VCaP (cell line): Measurements from ENCODE around the gene SPAG8.

Source experiments
- H3K27ac ChIP-seq: fragments of 450-650 bp; 2 replicates; pipeline ENCODE4 v1.5.1; 2017
- TF ChIP-seq, protein P1 (sequence below): fragments of 450-650 bp; conservative IDR thresholded peaks from 2 replicates; pipeline ENCODE4 v1.5.1; 2017; ENCODE audit warnings: mild to moderate bottlenecking, moderate library complexity

Gene SPAG8

DNA sequence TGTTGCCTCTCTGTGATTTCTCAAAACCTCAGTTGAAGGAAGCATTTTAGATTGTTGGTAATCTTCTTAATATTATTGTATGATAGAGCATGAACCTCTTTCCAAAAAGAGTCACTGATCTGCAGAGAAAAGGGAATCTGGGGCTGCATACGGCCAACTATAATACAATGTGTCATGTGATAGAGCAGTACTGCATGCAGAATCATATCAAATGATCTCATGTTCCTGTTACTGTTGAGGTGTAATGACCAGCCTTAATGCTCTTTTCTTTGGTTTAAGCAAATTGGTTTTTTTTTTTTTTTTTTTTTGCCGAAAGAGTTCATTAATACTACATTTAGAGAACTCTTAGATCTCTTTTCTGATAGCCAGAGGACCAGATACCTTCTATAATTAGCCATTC lies 45.1 kb downstream of the SPAG8 start:
- TF ChIP-seq, protein P1, sequence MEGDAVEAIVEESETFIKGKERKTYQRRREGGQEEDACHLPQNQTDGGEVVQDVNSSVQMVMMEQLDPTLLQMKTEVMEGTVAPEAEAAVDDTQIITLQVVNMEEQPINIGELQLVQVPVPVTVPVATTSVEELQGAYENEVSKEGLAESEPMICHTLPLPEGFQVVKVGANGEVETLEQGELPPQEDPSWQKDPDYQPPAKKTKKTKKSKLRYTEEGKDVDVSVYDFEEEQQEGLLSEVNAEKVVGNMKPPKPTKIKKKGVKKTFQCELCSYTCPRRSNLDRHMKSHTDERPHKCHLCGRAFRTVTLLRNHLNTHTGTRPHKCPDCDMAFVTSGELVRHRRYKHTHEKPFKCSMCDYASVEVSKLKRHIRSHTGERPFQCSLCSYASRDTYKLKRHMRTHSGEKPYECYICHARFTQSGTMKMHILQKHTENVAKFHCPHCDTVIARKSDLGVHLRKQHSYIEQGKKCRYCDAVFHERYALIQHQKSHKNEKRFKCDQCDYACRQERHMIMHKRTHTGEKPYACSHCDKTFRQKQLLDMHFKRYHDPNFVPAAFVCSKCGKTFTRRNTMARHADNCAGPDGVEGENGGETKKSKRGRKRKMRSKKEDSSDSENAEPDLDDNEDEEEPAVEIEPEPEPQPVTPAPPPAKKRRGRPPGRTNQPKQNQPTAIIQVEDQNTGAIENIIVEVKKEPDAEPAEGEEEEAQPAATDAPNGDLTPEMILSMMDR: no peak
- H3K27ac ChIP-seq: no peak overlapping the region

DNA sequence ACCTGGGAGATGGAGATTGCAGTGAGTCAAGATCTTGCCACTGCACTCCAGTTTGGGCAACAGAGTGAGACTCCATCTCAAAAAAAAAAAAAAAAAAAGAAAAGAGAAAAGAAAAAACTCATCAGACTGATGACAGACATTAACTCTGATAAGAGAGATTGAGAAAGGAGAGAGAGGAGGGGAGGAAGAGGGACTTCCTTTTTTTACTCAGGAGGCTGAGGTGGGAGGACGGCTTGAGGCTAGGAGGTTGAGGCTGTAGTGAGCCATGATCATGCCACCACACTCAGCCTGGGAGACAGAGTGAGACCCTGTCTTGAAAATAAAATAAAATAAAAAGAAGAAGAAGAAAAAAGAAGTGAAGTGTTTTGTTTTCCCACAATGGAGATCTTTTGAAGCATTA lies 48.3 kb downstream of the SPAG8 start:
- no peak overlapping the region for H3K27ac ChIP-seq

DNA sequence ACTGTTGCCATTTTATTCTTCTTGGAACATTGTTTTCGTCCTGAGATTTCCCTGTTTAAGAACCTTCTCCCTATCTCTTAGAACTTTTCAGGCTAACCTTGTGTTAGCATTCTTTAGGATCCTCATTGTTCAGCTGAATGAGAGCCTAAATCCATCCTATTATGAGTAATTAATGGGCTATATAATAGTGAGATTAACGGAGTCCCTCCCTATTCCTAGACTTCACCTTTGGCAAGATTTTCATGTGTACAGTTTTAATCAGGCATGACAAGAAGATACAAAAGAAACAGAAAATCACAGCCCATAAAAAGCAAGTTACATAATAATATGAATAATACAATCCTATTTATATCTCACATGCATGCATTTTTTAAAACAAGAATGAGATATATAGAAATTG lies 48.9 kb downstream of the SPAG8 start:
- H3K27ac ChIP-seq: no peak overlapping the region
- TF ChIP-seq, protein P1: no peak

More for the DNA sequence above, 48.3 kb downstream of the SPAG8 start:
- TF ChIP-seq, protein P1: no peak

DNA sequence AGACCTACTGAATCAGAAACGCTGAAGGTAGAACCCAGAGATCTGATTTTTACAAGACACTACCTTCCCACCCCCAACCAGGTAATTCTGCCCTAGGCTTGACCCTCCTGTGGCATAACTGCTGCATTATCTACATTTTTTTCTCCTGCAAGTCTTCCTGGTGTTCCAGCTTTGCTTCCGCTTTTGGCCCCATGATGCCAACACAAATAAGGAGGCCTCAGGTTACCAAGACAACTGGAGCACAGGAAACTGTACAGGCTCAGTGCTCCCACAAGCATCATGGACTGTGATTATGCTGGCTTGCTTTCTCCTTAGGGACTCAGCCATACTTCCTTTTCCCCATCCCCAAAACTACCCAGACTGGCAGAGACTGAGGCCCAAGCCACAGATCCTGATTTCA lies 51.4 kb downstream of the SPAG8 start:
- TF ChIP-seq, protein P1: no peak
- H3K27ac ChIP-seq: peak overlapping the region; percentile 94

DNA sequence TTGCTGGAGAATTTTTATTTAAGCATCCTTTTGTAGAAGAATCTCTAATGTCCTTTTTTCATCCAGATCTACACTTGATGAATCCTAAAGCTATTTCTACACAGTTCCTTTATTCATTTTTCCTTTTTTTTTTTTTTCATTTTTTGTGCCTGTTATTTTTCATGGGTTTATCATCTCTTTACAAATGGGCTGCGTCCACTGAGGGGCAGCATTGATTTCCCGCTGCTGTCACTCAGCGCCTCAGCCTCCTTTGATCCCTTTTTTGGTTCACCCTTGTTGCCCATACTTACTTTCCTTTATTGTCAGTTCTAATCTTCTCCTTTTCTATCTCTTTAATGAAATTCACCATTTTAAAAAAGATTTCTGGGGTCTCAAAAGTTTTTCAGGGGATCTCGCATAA lies 52.3 kb downstream of the SPAG8 start:
- TF ChIP-seq, protein P1: no peak
- peak overlapping the region; percentile 94 for H3K27ac ChIP-seq
